DMS114 treated with DMSO at 0.1 percent for 48 hours (cell line): ENCODE results near the gene FANCL.
A peak's percentile ranks its signal among the peaks of the same experiment; 100 is the strongest.
"Not testable (repeated sequence)": the region's sequence is repeated elsewhere in the genome, so short reads cannot be mapped to it uniquely, and the experiment has no call there.

ENCODE experiments used
- DNase-seq: peaks from one replicate; lab custom pipeline; 2025; ENCODE audit not compliant: unreplicated experiment; lab: John Stamatoyannopoulos, UW

The FANCL gene

GRCh38 chr2:58146707-58147106, 94.4 kb downstream of the FANCL start:
- DNase-seq: no peak

GRCh38 chr2:58145769-58146168, 95.4 kb downstream of the FANCL start:
- not testable (repeated sequence) for DNase-seq

- no peak for DNase-seq
These were observed 100.5 kb downstream of the FANCL start for GRCh38 chr2:58140508-58141072.

GRCh38 chr2:58138396-58139030, 102.6 kb downstream of the FANCL start:
- DNase-seq: no peak

- no peak for DNase-seq
These were observed 103.3 kb downstream of the FANCL start for GRCh38 chr2:58137856-58138255.

- DNase-seq: no peak
These were observed 103.9 kb downstream of the FANCL start for GRCh38 chr2:58137221-58137620.

- no peak for DNase-seq
These were observed 105.3 kb downstream of the FANCL start for GRCh38 chr2:58135861-58136260.

- no peak for DNase-seq
These were observed 107.7 kb downstream of the FANCL start for GRCh38 chr2:58133395-58133794.

- peak; percentile 3 for DNase-seq
These were observed 109.7 kb downstream of the FANCL start for GRCh38 chr2:58131191-58132011.

- no peak for DNase-seq
These were observed 110.9 kb downstream of the FANCL start for GRCh38 chr2:58130238-58130637.

- DNase-seq: no peak
These were observed 114.0 kb downstream of the FANCL start for GRCh38 chr2:58127111-58127510.

- DNase-seq: no peak
These were observed 118.6 kb downstream of the FANCL start for GRCh38 chr2:58122540-58122939.

GRCh38 chr2:58122040-58122439, 119.1 kb downstream of the FANCL start:
- no peak for DNase-seq

GRCh38 chr2:58120626-58121229, 120.4 kb downstream of the FANCL start:
- no peak for DNase-seq

- DNase-seq: not testable (repeated sequence)
These were observed 127.6 kb downstream of the FANCL start for GRCh38 chr2:58113563-58113962.

- no peak for DNase-seq
These were observed 130.4 kb downstream of the FANCL start for GRCh38 chr2:58110765-58111164.

- no peak for DNase-seq
These were observed 131.6 kb downstream of the FANCL start for GRCh38 chr2:58109481-58109880.
